Measurements from ENCODE around the gene CASZ1. TPM values are rescaled to one million over a fixed set of nuclear protein-coding genes. Genes with fewer than 3 reads are reported as not detected.

The CASZ1 gene
- total RNA-seq, 1 donor from 2014 or later, result 57.8 TPM

GRCh38 chr1:10657088-10657847, 139.2 kb downstream of the CASZ1 start:
- DNase-seq (no peak), ATAC-seq (no peak)
- intact Hi-C loops (cut with micrococcal nuclease), result no loop called here

DNA sequence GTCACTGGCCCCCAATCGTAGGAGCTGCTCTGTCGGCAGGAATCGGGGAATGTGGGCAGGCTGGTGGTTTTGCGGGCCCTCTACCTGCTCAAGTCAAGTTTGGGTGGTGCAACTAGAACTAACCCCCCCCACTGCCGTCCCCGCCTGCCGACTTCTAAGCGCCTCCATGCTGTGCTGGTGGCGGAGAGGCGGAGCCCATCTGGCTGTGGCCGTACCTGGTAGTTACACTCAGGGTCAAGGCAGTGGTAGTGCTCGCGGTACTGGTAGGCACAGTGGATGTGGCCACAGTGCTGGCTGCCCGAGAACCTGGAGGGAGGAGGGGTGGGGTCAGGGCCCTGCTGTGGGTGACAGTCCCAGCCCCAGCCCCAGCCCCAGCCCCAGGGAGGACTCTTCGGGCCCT, 140.0 kb downstream of the CASZ1 start:
- ATAC-seq, result no peak
- intact Hi-C loops (cut with micrococcal nuclease), result no loop called here
- DNase-seq, result no peak

DNA sequence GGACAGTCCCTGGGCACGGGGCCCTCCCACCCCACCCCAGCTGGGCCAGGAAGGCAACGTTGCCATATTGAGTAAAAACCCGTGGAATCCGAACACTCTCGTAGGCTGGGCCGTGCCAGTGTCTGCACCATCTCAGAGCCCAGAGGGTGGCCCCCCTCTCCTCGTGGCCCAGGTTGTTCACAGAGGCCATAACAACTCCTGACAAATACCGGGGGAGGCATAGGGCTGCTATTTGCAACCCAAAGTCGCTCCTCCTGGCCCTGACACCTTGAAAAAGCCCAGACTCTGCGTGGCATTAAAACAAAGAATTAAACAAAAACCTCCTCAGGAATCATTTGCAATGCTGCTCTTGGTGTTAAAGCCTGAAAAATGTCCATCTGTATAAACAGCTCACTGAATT, 141.4 kb downstream of the CASZ1 start:
- DNase-seq (no peak), ATAC-seq (no peak)
- intact Hi-C loops (cut with micrococcal nuclease), result no loop called here

GRCh38 chr1:10653370-10654125, 142.9 kb downstream of the CASZ1 start:
- intact Hi-C loops (cut with micrococcal nuclease), result no loop called here
- peak; percentile 15 for ATAC-seq
- no peak for DNase-seq

DNA sequence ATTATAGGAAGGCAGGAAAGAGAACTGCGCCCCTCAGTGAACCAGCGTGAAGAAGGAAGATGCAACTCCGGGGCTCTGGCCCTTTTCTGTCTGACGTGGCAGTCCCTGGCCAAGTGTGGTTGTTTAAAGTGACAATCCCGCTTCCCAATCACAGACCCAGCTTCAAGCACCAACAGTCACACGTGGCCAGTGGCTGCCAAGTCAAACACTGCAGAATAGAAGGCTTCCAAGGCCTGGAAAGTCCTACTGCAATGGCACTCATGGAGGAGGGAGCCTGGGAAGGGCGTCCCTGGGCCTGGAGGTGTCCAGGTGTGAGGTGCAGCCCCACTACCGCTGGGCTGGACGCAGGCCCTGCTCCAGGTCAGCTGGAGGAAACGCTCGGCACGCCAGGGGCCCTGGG, 143.8 kb downstream of the CASZ1 start:
- ATAC-seq (peak; percentile 11), DNase-seq (no peak)
- intact Hi-C loops (cut with micrococcal nuclease), result no loop called here

DNA sequence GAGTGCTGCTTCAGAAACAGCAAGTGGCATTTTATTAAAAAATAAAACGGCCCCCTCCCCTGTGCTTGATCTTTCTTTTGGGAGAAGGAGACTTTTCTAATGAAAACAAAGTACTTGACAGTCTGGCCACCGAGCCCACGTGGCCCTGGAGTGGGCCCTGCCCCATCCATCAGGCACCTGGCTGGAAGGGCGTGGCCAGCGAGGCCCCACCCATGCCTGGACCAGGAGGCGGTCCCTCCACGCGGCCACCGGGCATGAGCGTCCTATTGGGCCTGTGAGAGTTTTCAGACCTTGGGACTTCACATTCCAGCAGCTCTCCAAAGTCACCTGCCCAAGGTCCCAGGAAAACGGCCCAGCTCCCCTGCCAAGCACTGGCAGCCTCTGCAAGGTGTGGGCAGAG, 144.7 kb downstream of the CASZ1 start:
- intact Hi-C loops (cut with micrococcal nuclease), result no loop called here

GRCh38 chr1:10651389-10651766, 145.1 kb downstream of the CASZ1 start:
- ATAC-seq, result no peak
- no peak for DNase-seq
- intact Hi-C loops (cut with micrococcal nuclease), result no loop called here

More for the DNA sequence above, 144.7 kb downstream of the CASZ1 start:
- DNase-seq (no peak), ATAC-seq (no peak)

- no peak for ATAC-seq
- no peak for DNase-seq
- intact Hi-C loops (cut with micrococcal nuclease), result no loop called here
Observed at GRCh38 chr1:10650556-10651388, 145.7 kb downstream of the CASZ1 start.

DNA sequence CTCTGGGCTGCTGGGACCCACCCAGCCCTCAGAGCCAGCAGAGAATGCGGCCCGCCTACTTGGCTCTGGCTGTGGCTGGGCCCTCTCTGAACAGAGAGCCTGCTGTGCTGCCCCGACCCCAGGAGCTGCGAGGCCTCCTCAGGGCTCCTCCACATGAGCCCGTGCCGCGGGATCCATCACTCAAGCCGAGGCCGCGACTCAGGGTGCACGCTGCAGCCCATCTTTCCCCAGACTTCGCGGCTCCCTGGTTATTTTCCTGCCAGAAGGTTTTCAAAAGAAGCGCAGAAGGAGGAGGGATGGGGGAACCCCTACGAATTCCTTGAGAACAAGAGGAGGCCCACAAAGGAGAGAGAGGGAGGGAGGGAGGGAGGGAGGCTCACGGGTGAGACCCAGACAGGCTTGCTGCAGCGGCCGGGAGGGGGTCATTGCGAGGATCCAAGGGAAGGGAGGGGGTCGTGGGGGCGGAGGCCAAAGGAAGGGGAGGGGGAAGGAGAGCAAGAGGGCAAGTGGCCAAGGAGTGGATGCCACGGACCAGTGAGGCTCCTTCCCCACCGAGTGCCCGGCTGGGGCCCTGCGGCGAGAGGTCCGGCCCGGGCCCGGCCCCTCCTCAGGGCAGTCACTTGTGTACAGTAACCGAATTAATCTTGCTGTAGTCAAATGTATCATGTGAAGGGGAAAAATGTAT, 146.8 kb downstream of the CASZ1 start:
- ATAC-seq (no peak), DNase-seq (no peak)
- intact Hi-C loops (cut with micrococcal nuclease), result no loop called here

DNA sequence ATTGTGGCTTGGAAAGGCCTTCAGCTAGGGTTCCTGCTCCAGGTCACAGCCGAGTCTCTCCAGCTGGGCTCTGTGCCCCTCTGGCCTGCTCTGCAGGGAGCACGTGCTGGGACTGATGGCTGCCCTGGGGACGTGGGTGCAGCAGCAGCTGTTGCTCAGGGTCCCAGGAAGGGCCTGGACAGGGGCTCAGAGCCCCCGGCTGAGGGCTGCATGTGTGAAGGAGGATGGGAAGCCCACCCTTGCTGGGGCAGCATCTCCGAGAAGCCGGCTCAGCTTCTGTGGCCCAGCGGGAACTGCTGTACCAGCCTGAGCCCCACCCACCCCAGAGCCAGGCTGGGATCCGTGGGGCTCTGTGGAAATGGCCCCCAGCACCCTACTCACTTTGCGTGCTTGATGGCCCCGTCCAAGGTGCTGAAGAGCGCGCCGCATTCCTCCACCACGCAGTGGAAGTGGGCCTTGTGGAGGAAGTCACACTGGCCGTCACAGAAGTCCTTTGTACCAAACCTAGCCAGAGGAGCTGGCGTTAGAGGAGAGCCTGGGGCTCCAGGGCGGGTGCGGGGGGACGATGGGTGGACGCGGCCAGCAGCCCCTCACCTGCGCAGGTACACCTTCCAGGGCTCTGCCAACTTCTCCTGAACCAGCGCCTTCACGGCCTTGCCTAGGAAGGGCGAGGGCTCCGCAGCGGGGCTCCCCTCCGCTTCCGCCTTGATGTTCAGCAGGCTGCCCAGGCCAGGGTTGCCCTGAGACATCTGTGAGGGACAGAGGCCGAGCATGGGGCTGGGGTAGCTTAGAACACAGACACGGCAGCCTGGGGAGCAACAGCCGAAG, 147.5 kb downstream of the CASZ1 start:
- ATAC-seq, result no peak
- intact Hi-C loops (cut with micrococcal nuclease), result no loop called here

DNA sequence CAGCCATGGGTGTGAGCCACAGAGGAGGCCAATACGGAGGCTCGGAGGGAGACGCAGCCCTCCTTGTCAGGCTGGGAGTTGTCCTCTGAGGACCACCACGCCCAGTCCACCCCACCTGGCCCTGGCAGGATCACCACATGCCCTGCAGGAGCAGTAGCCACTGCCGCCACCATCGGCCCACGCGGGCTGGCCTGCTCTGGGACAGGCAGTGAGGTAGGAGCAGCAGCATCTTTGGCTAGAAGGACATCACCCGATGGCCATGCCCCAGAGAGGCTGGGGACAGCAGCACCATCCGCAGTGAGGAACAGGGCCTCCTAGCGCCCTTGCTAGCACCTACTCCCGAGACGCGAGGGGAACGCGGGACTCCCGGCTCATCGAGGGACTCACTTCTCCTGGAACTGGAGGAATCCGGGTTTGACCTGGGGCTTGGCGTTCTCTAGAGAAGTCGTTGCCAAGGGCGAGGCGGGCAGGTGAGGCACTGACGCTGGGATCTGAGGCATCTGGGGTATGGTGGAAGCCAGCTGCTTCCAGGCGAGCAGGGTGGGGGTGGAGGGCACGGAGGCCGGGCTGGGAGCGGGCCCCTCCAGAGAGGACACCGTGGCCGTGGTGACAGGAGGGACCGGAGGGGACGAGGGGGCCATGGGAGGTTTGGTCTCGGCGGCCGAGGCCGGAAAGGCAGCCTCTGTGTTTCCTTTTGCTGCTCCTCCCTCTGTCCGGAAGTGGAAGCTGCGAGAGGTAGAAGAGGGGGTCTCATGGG, 148.9 kb downstream of the CASZ1 start:
- no peak for DNase-seq
- intact Hi-C loops (cut with micrococcal nuclease), result no loop called here
- no peak for ATAC-seq

More for the DNA sequence above, 147.5 kb downstream of the CASZ1 start:
- DNase-seq, result no peak

GRCh38 chr1:10646347-10646861, 150.0 kb downstream of the CASZ1 start:
- ATAC-seq (peak; percentile 86), DNase-seq (peak; percentile 79)
- intact Hi-C loops (cut with micrococcal nuclease), result no loop called here

DNA sequence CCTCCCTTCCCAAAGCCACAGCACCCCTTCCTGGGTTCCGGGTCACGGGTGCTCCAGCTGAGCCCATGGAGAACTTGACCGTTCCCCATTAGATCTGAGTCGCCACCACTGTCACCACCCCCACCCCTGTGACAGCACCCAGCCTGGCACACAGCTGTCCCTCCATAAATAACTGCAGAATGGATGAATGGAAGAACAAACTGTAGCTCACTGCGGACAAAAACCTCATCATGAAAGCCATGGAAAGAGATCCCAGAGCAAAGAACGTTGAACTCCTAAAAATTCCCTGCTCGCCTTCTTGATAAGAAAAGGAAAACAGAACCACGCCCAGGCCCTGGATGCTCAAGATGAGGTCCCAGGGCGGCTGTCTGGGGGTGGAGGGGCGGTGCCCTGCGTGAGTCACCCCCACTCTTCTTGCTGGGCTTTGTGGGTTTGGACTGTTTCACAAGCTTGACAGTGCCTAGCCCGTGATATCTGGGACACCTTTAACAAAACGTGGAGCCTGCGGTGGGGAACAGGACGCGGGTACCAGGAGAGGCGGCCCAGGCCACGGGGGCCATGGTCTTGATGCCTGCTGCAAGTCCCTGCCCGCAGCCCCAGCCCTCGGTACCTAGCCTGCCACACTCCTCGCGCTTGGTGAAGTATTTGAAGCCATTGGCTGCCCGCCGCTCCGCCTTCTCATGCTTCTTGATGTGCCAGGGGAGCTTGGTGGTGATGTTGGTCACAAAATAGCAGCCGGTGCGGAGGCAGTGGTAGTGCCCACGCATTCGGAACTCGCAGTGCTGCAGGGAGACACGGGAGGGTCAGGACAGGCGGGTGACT, 151.9 kb downstream of the CASZ1 start:
- ATAC-seq (no peak), DNase-seq (no peak)
- intact Hi-C loops (cut with micrococcal nuclease), result no loop called here

- intact Hi-C loops (cut with micrococcal nuclease), result no loop called here
- DNase-seq (no peak), ATAC-seq (no peak)
Observed at GRCh38 chr1:10643607-10644306, 152.7 kb downstream of the CASZ1 start.

DNA sequence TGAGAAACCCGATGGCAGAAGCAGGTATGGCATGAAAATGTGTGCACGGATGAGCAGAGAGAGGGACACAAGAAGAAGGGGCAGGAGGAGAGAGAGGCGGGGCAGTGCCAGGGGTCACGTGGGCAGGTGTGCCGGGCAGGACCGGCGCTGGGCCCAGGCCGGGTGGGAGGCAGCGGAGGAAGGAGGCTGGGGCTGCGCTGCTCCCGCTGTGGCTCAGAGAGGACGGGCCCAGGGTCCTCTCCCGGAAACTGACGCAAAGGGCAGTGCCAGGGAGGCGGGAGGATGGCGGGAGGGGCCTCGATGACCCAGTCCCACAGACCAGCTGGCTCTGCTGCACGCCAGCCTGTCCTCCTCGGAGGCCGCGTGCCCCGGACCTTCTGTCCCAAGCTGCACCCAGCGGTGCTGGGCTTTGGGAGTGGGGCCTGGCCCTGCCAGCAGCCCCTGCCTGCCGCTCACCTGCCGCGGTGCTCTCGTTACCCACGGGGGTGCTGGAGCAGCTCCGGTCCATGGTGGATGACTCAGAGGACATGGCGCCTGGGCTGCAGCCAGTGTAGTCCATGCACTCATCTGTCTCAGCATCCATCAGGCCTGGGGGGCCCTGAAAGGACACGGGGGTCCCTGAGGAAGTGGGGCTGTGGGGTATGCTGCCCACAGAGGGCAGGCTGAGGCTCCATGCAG, 153.9 kb downstream of the CASZ1 start:
- ATAC-seq (no peak), DNase-seq (no peak)
- intact Hi-C loops (cut with micrococcal nuclease), result no loop called here

DNA sequence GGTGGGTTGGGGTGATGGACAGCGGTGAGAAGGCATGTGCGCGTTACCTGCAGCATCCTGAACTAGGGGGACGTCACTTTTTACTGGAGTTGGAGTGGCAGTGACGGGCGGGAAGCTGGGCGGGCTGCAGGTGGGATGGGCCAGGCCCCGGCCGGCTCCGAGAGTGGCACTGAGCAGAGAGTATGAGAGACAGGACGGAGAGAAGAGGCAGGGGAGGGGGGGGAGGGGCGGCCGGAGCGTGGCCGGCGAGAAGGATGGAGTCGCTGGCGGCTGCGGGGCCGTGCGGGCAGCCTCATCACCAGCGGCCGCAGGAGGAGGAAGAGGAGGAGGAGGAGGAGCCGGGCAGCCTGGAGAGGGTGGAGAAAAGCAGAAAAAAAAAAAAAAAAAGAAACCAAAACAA, 154.5 kb downstream of the CASZ1 start:
- ATAC-seq, result no peak
- no peak for DNase-seq
- intact Hi-C loops (cut with micrococcal nuclease), result no loop called here
